Measurements from ENCODE around the gene ZCCHC9.

ZCCHC9 gene

DNA sequence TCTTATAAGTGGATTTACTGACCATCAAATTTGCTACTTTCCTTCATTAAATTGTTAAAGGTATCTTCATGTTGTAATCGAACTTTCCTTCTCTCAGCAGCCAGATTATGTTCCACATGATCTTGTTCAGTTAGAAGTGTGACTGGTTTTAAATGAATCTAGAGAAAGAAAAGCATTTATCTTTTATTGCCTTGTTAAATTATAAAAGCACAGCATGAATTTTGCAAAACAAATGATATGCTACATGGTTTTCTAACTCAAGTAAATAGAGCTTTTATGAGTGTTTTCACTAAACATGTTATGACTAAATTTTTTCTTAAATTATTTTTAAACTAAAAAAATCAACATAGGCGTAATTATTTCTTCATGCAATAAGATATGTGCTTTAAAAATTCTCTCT, 58.5 kb downstream of the ZCCHC9 start:
- no peak for DNase-seq

DNA sequence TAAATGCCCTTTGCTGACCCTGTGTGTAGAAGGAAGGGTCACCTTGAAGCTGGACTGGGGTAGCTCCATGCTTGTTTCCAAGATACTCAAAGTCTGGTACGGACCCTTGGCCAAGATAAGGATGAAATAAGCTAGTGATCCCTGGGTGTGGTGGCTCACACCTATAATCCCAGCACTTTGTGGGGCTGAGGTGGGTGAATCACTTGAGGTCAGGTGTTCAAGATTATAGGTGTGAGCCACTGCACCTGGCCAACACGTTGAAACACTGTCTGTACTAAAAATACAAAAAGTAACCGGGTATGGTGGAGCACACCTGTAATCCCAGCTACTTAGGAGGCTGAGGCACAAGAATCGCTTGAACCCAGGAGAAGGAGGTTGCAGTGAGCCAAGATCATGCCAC, 59.3 kb downstream of the ZCCHC9 start:
- no peak for DNase-seq

DNA sequence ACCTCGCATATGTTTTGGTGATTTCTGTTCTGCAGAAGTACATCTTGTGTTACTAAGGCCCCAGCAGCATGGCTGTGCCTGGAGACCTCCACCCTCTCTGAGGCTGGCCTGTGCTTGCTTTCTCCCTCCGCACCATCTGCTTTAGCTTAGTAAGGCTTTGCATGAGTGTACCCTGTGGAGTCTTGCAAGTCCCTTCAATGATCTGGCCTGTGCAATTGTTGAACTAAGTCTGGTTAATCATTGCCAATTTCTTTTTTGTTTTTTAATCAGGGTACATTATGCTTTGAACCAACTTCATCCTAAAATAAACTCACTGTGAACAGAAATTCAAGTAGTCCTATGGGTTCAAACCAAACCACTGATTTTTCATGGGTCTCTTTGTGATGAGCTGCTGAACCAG, 60.2 kb downstream of the ZCCHC9 start:
- DNase-seq: no peak
